Measurements from ENCODE around the gene CDH3. TPM values are rescaled to one million over a fixed set of nuclear protein-coding genes. Genes with fewer than 3 reads are reported as not detected.

Gene CDH3
- total RNA-seq, 1 donor from 2014 or later = 1.1 TPM

DNA sequence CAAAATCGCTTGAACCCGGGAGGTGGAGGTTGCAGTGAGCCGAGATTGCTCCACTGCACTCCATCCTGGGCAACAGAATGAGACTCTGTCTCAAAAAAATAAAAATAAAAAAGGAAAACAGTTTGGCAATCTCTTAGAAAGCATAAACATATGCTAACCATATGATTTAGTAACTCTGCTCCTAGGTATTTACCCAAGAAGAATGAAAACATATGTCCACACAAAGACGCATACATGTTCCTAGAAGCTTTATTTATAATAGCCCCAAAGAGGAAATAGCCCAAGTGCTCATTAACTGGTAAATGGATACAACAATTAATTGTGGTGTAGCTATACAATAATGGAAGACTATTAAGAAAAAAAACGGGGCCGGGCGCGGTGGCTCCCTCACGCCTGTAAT is 73.5 kb downstream of the CDH3 start:
- H3K27ac Mint-ChIP-seq (ENCODE audit: unreplicated experiment) = no peak overlapping the region
- no peak for TF ChIP-seq CTCF (IDR thresholded peaks at IDR 0.05)
- no peaks in the 10 kb centered on the region for H3K36me3 Mint-ChIP-seq (ENCODE audit: low read depth)
- DNase-seq (ENCODE audit: low spot score) = no peak
- H3K9me3 Mint-ChIP-seq (ENCODE audit: low read depth) = no peaks in the 10 kb centered on the region
- H3K4me1 Mint-ChIP-seq (ENCODE audit: low read depth) = peaks cover 7% of the 10 kb centered on the region
- no peaks in the 10 kb centered on the region for H3K27me3 Mint-ChIP-seq (ENCODE audit: low read depth)
- H3K4me3 Mint-ChIP-seq (ENCODE audit: unreplicated experiment) = no peak overlapping the region

DNA sequence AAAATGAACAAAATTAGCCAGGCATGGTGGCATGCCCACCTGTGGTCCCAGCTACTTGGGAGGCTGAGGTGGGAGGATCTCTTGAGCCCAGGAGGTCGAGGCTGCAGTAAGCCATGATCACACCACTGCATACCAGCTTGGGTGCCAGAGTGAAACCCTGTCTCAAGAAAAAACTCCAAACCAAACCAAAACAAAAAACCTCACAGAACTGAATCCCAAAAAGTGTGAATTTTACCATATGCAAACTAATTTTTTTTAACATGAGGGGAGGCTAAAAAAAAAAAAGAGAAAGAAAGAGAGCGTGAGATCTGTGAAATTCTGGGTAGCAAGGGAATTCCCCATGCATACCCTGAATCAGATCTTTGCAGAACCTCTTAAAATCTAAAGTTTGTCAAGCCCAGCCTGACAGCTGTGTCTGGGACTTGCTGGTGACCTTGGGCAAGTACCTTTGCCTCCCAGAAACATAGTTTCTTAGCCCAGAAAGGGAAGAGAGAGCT is 74.9 kb downstream of the CDH3 start:
- no peaks in the 10 kb centered on the region for H3K27me3 Mint-ChIP-seq (ENCODE audit: low read depth)
- no peaks in the 10 kb centered on the region for H3K36me3 Mint-ChIP-seq (ENCODE audit: low read depth)
- no peak for TF ChIP-seq CTCF (IDR thresholded peaks at IDR 0.05)
- DNase-seq (ENCODE audit: low spot score) = no peak
- H3K9me3 Mint-ChIP-seq (ENCODE audit: low read depth) = no peaks in the 10 kb centered on the region
- no peak overlapping the region for H3K4me3 Mint-ChIP-seq (ENCODE audit: unreplicated experiment)
- H3K4me1 Mint-ChIP-seq (ENCODE audit: low read depth) = peaks cover 7% of the 10 kb centered on the region
- no peak overlapping the region for H3K27ac Mint-ChIP-seq (ENCODE audit: unreplicated experiment)

GRCh38 chr16:68722119-68723024 is 77.3 kb downstream of the CDH3 start:
- no peaks in the 10 kb centered on the region for H3K36me3 Mint-ChIP-seq (ENCODE audit: low read depth)
- no peak for TF ChIP-seq CTCF (IDR thresholded peaks at IDR 0.05)
- H3K4me1 Mint-ChIP-seq (ENCODE audit: low read depth) = no peaks in the 10 kb centered on the region
- H3K9me3 Mint-ChIP-seq (ENCODE audit: low read depth) = no peaks in the 10 kb centered on the region
- no peaks in the 10 kb centered on the region for H3K27me3 Mint-ChIP-seq (ENCODE audit: low read depth)
- H3K4me3 Mint-ChIP-seq (ENCODE audit: unreplicated experiment) = no peak overlapping the region
- no peak for DNase-seq (ENCODE audit: low spot score)
- no peak overlapping the region for H3K27ac Mint-ChIP-seq (ENCODE audit: unreplicated experiment)

DNA sequence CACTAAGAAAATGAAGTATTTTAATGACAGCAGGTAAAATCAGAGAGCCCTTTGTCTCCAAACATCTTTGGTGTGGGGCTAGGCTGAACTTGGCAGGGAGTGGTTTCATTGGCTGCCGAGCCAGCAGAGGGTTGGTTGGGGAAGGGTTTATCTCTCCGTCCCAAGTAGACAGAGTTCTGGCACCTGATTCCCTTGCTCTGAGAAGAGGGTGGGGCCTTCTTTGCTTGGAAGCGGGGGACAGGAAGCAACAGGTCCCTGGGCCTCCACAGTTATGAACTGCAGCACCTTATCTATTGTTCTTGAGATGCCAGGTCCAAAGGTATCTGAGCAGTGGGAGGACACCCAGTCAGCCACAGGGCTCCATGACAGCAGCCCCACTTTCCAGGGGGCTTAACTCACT is 79.7 kb downstream of the CDH3 start:
- Mint-ChIP-seq H3K4me3 (ENCODE audit: unreplicated experiment) (no peak overlapping the region), H3K27ac (ENCODE audit: unreplicated experiment) (no peak overlapping the region), H3K36me3 (ENCODE audit: low read depth) (no peaks in the 10 kb centered on the region), H3K27me3 (ENCODE audit: low read depth) (peaks cover 2% of the 10 kb centered on the region), H3K4me1 (ENCODE audit: low read depth) (no peaks in the 10 kb centered on the region), H3K9me3 (ENCODE audit: low read depth) (no peaks in the 10 kb centered on the region)
- no peak for TF ChIP-seq CTCF (IDR thresholded peaks at IDR 0.05)
- no peak for DNase-seq (ENCODE audit: low spot score)

GRCh38 chr16:68728523-68728922 is 83.4 kb downstream of the CDH3 start:
- no peak for TF ChIP-seq CTCF (IDR thresholded peaks at IDR 0.05)
- H3K36me3 Mint-ChIP-seq (ENCODE audit: low read depth) = no peaks in the 10 kb centered on the region
- no peak for DNase-seq (ENCODE audit: low spot score)
- no peaks in the 10 kb centered on the region for H3K9me3 Mint-ChIP-seq (ENCODE audit: low read depth)
- no peak overlapping the region for H3K4me3 Mint-ChIP-seq (ENCODE audit: unreplicated experiment)
- H3K4me1 Mint-ChIP-seq (ENCODE audit: low read depth) = peaks cover 11% of the 10 kb centered on the region
- H3K27ac Mint-ChIP-seq (ENCODE audit: unreplicated experiment) = no peak overlapping the region
- H3K27me3 Mint-ChIP-seq (ENCODE audit: low read depth) = peaks cover 2% of the 10 kb centered on the region

Data from chondrocyte (in vitro differentiated cells).